Mononuclear cell (primary cell): Measurements from ENCODE around the gene LYPD3. TPM values are rescaled to one million over a fixed set of nuclear protein-coding genes. Genes with fewer than 3 reads are reported as not detected.
A peak's percentile ranks its signal among the peaks of the same experiment; 100 is the strongest.
"Not testable (repeated sequence)": the region's sequence is repeated elsewhere in the genome, so short reads cannot be mapped to it uniquely, and the experiment has no call there.

Experiments used
- H3K27me3 ChIP-seq: 2 replicates; pipeline ENCODE4 v1.6.0; 2011; ENCODE audit warnings: low read length, control low read depth; ENCODE audit not compliant: insufficient read depth
- H3K4me1 ChIP-seq: 2 replicates; pipeline ENCODE4 v1.5.1; 2011; ENCODE audit warnings: mild to moderate bottlenecking, low read length, control low read depth; ENCODE audit not compliant: insufficient read depth
- H3K4me3 ChIP-seq: 2 replicates; pipeline ENCODE4 v1.5.1; 2011; ENCODE audit warnings: mild to moderate bottlenecking, low read length, moderate library complexity
- H3K9me3 ChIP-seq: 2 replicates; pipeline ENCODE4 v1.5.1; 2011; ENCODE audit warnings: low read depth, mild to moderate bottlenecking, control low read depth, low read length
- total RNA-seq: library from RNA; depleted of rRNA; stranded (reverse); fragments of >200 nt; gene quantifications from one replicate; pipeline ENCODE4 v1.2.3, GENCODE V29; 2012

Gene LYPD3
- total RNA-seq = 3.5 TPM

GRCh38 chr19:43465468-43466120 is at the start of gene LYPD3:
TSS of gene LYPD3 (minus strand) at chr19:43465608. CDS start at chr19:43465571, 37 bp downstream.
- H3K9me3 ChIP-seq = no peaks in the 10 kb centered on the region
- peaks cover 57% of the 10 kb centered on the region for H3K4me1 ChIP-seq
- H3K4me3 ChIP-seq = peak within 1 kb of the TSS; percentile 70
- no peaks in the 10 kb centered on the region for H3K27me3 ChIP-seq

GRCh38 chr19:43512399-43512798 is 47.0 kb upstream of the LYPD3 start:
- not testable (repeated sequence) for H3K4me3 ChIP-seq, H3K9me3 ChIP-seq, H3K4me1 ChIP-seq

GRCh38 chr19:43511324-43511723 is 45.9 kb upstream of the LYPD3 start:
- H3K9me3 ChIP-seq = no peaks in the 10 kb centered on the region
- no peak overlapping the region for H3K4me3 ChIP-seq
- H3K27me3 ChIP-seq = no peaks in the 10 kb centered on the region
- no peaks in the 10 kb centered on the region for H3K4me1 ChIP-seq

More at GRCh38 chr19:43512399-43512798, 47.0 kb upstream of the LYPD3 start:
- H3K27me3 ChIP-seq = not testable (repeated sequence)

GRCh38 chr19:43510713-43511112 is 45.3 kb upstream of the LYPD3 start:
- H3K27me3 ChIP-seq = no peaks in the 10 kb centered on the region
- no peaks in the 10 kb centered on the region for H3K4me1 ChIP-seq
- no peak overlapping the region for H3K4me3 ChIP-seq
- H3K9me3 ChIP-seq = no peaks in the 10 kb centered on the region

GRCh38 chr19:43507880-43508279 is 42.5 kb upstream of the LYPD3 start:
- Histone ChIP-seq H3K27me3 (no peaks in the 10 kb centered on the region), H3K4me1 (peaks cover 20% of the 10 kb centered on the region), H3K4me3 (no peak overlapping the region), H3K9me3 (no peaks in the 10 kb centered on the region)

- Histone ChIP-seq H3K4me3 (no peak overlapping the region), H3K27me3 (no peaks in the 10 kb centered on the region), H3K9me3 (no peaks in the 10 kb centered on the region), H3K4me1 (peaks cover 26% of the 10 kb centered on the region)
Measured at GRCh38 chr19:43506629-43507028, 41.2 kb upstream of the LYPD3 start.

- Histone ChIP-seq H3K4me3 (no peak overlapping the region), H3K27me3 (no peaks in the 10 kb centered on the region), H3K9me3 (no peaks in the 10 kb centered on the region), H3K4me1 (peaks cover 26% of the 10 kb centered on the region)
Measured at GRCh38 chr19:43505941-43506340, 40.5 kb upstream of the LYPD3 start.

GRCh38 chr19:43505186-43505456 is 39.7 kb upstream of the LYPD3 start:
- no peaks in the 10 kb centered on the region for H3K9me3 ChIP-seq
- H3K27me3 ChIP-seq = no peaks in the 10 kb centered on the region
- H3K4me3 ChIP-seq = no peak overlapping the region
- peaks cover 26% of the 10 kb centered on the region for H3K4me1 ChIP-seq

GRCh38 chr19:43504426-43505185 is 39.2 kb upstream of the LYPD3 start, which contains the start of gene PHLDB3:
TSS of gene PHLDB3 (minus strand) at chr19:43504746. CDS start at chr19:43504118, 628 bp downstream.
- no peaks in the 10 kb centered on the region for H3K27me3 ChIP-seq
- H3K9me3 ChIP-seq = no peaks in the 10 kb centered on the region
- peaks cover 26% of the 10 kb centered on the region for H3K4me1 ChIP-seq
- H3K4me3 ChIP-seq = peak within 1 kb of the TSS; percentile 72

- peaks cover 26% of the 10 kb centered on the region for H3K4me1 ChIP-seq
- no peaks in the 10 kb centered on the region for H3K9me3 ChIP-seq
- no peaks in the 10 kb centered on the region for H3K27me3 ChIP-seq
- peak overlapping the region; percentile 72 for H3K4me3 ChIP-seq
Measured at GRCh38 chr19:43503501-43504425, 38.4 kb upstream of the LYPD3 start.

- H3K4me1 ChIP-seq = peaks cover 26% of the 10 kb centered on the region
- no peaks in the 10 kb centered on the region for H3K27me3 ChIP-seq
- no peak overlapping the region for H3K4me3 ChIP-seq
- H3K9me3 ChIP-seq = no peaks in the 10 kb centered on the region
Measured at GRCh38 chr19:43502419-43502976, 37.1 kb upstream of the LYPD3 start.

GRCh38 chr19:43501661-43502418 is 36.4 kb upstream of the LYPD3 start:
- no peak overlapping the region for H3K4me3 ChIP-seq
- H3K4me1 ChIP-seq = peaks cover 26% of the 10 kb centered on the region
- H3K9me3 ChIP-seq = no peaks in the 10 kb centered on the region
- no peaks in the 10 kb centered on the region for H3K27me3 ChIP-seq

- Histone ChIP-seq H3K4me3 (no peak overlapping the region), H3K27me3 (no peaks in the 10 kb centered on the region), H3K9me3 (no peaks in the 10 kb centered on the region), H3K4me1 (peaks cover 15% of the 10 kb centered on the region)
Measured at GRCh38 chr19:43499042-43499441, 33.6 kb upstream of the LYPD3 start.

GRCh38 chr19:43498233-43498842 is 32.9 kb upstream of the LYPD3 start:
- Histone ChIP-seq H3K27me3 (no peaks in the 10 kb centered on the region), H3K9me3 (no peaks in the 10 kb centered on the region), H3K4me1 (peaks cover 11% of the 10 kb centered on the region), H3K4me3 (no peak overlapping the region)
